GM12891 (cell line): ENCODE results near the gene RTP3.

Experiments used
- DNase-seq: peaks from one replicate; pipeline ENCODE4 v3.0.0; 2011; ENCODE audit warnings: low spot score; ENCODE audit not compliant: insufficient read length
- FAIRE-seq: peaks from 2 replicates; lab custom pipeline; 2011; peaks lifted over from hg19 to GRCh38; lab: Jason Lieb, UNC
- PAX5 ChIP-seq: IDR thresholded peaks from 2 replicates; pipeline ENCODE4 v1.6.1; 2011; ENCODE audit warnings: low read length, moderate library complexity, mild to moderate bottlenecking; ENCODE audit not compliant: insufficient read depth, severe bottlenecking
- POLR2A ChIP-seq: IDR thresholded peaks from 2 replicates; pipeline ENCODE4 v1.6.1; 2011; ENCODE audit warnings: low read depth, low read length, control low read depth
- POLR2AphosphoS5 ChIP-seq: IDR thresholded peaks from 2 replicates; pipeline ENCODE4 v1.6.1; 2011; ENCODE audit warnings: low read depth, low read length, control low read depth
- POU2F2 ChIP-seq: IDR thresholded peaks from 2 replicates; pipeline ENCODE4 v1.6.1; 2011; ENCODE audit warnings: low read depth, mild to moderate bottlenecking, control low read depth, low read length, moderate library complexity
- SPI1 ChIP-seq: IDR thresholded peaks from 2 replicates; pipeline ENCODE4 v1.6.1; 2011; ENCODE audit warnings: low read depth, low read length, control low read depth
- TAF1 ChIP-seq: IDR thresholded peaks from 2 replicates; pipeline ENCODE4 v1.6.1; 2011; ENCODE audit warnings: low read depth, low read length, control low read depth

The RTP3 gene

GRCh38 chr3:46462111-46462510 lies 35.7 kb upstream of the RTP3 start:
- DNase-seq (no peak), FAIRE-seq (no peak)
- TF ChIP-seq POLR2A (no peak), POLR2AphosphoS5 (no peak), SPI1 (no peak), POU2F2 (no peak), PAX5 (no peak), TAF1 (no peak)

GRCh38 chr3:46462511-46462910 lies 35.3 kb upstream of the RTP3 start:
- FAIRE-seq (no peak), DNase-seq (no peak)

GRCh38 chr3:46463120-46463867 lies 34.5 kb upstream of the RTP3 start:
- no peak for FAIRE-seq
- DNase-seq = no peak
- TF ChIP-seq POLR2A (no peak), SPI1 (no peak), PAX5 (no peak), TAF1 (no peak), POU2F2 (no peak), POLR2AphosphoS5 (no peak)

More at GRCh38 chr3:46462511-46462910, 35.3 kb upstream of the RTP3 start:
- TF ChIP-seq PAX5 (no peak), POLR2A (no peak), POU2F2 (no peak), TAF1 (no peak), POLR2AphosphoS5 (no peak)

- FAIRE-seq (no peak), DNase-seq (no peak)
- TF ChIP-seq PAX5 = no peak
- TF ChIP-seq TAF1 = no peak
- TF ChIP-seq SPI1 = no peak
- TF ChIP-seq POLR2AphosphoS5 = no peak
- no peak for TF ChIP-seq POU2F2
- TF ChIP-seq POLR2A = no peak
Measured at GRCh38 chr3:46463868-46464241, 33.9 kb upstream of the RTP3 start.

GRCh38 chr3:46464326-46465195 lies 33.2 kb upstream of the RTP3 start, which contains the start of gene LTF:
Gene LTF (minus strand): TSS chr3:46464905. CDS start chr3:46464867, 38 bp downstream.
- no peak for DNase-seq
- FAIRE-seq = no peak
- TF ChIP-seq TAF1 (no peak), POLR2AphosphoS5 (no peak), POLR2A (no peak), SPI1 (no peak), POU2F2 (no peak), PAX5 (no peak)

- no peak for FAIRE-seq
- no peak for DNase-seq
Measured at GRCh38 chr3:46465196-46465520, 32.6 kb upstream of the RTP3 start.

GRCh38 chr3:46466273-46466672 lies 31.5 kb upstream of the RTP3 start:
- TF ChIP-seq PAX5 (no peak), POU2F2 (no peak), POLR2A (no peak), SPI1 (no peak), TAF1 (no peak), POLR2AphosphoS5 (no peak)
- DNase-seq (no peak), FAIRE-seq (no peak)

More at GRCh38 chr3:46465196-46465520, 32.6 kb upstream of the RTP3 start:
- TF ChIP-seq POU2F2 (no peak), SPI1 (no peak), TAF1 (no peak), POLR2A (no peak), POLR2AphosphoS5 (no peak), PAX5 (no peak)

GRCh38 chr3:46466871-46467403 lies 30.8 kb upstream of the RTP3 start:
- FAIRE-seq = no peak

GRCh38 chr3:46467562-46467961 lies 30.2 kb upstream of the RTP3 start:
- no peak for TF ChIP-seq TAF1
- no peak for FAIRE-seq

More at GRCh38 chr3:46466871-46467403, 30.8 kb upstream of the RTP3 start:
- DNase-seq = no peak
- TF ChIP-seq SPI1 (no peak), PAX5 (no peak), POLR2AphosphoS5 (no peak), POLR2A (no peak), POU2F2 (no peak), TAF1 (no peak)

More at GRCh38 chr3:46467562-46467961, 30.2 kb upstream of the RTP3 start:
- DNase-seq = no peak
